H9 (cell line): ENCODE measurements around the gene GPR151. TPM values are rescaled to one million over a fixed set of nuclear protein-coding genes. Genes with fewer than 3 reads are reported as not detected.

Experiments used
- DNase-seq: peaks from one replicate; pipeline ENCODE4 v3.0.0-alpha.2; 2017
- H2AFZ ChIP-seq: one replicate; pipeline ENCODE4 v1.6.1; 2013; ENCODE audit warnings: mild to moderate bottlenecking, low read length, control low read depth, moderate library complexity
- H2AK5ac ChIP-seq: 2 replicates; pipeline ENCODE4 v1.6.1; 2013; ENCODE audit warnings: low read length, control low read depth, mixed read lengths; ENCODE audit not compliant: insufficient read length
- H2BK120ac ChIP-seq: one replicate; pipeline ENCODE4 v1.6.1; 2013; ENCODE audit warnings: low read depth, mild to moderate bottlenecking, low read length, control low read depth, inconsistent platforms; ENCODE audit not compliant: poor library complexity, severe bottlenecking
- H2BK12ac ChIP-seq: 2 replicates; pipeline ENCODE4 v1.6.1; 2013; ENCODE audit warnings: low read length, control low read depth, mixed read lengths, low read depth; ENCODE audit not compliant: insufficient read length
- H2BK15ac ChIP-seq: 2 replicates; pipeline ENCODE4 v1.6.1; 2013; ENCODE audit warnings: low read depth, low read length, control low read depth
- H2BK20ac ChIP-seq: one replicate; pipeline ENCODE4 v1.6.1; 2013; ENCODE audit warnings: low read depth, mild to moderate bottlenecking, low read length, control low read depth, inconsistent platforms; ENCODE audit not compliant: poor library complexity, severe bottlenecking
- H2BK5ac ChIP-seq: 2 replicates; pipeline ENCODE4 v1.6.1; 2013; ENCODE audit warnings: low read length, control low read depth, mixed read lengths; ENCODE audit not compliant: insufficient read length
- H3K14ac ChIP-seq: 2 replicates; pipeline ENCODE4 v1.6.1; 2013; ENCODE audit warnings: low read length, control low read depth; ENCODE audit not compliant: insufficient read depth
- H3K18ac ChIP-seq: 2 replicates; pipeline ENCODE4 v1.6.1; 2013; ENCODE audit warnings: low read depth, mild to moderate bottlenecking, mixed read lengths, low read length, control low read depth; ENCODE audit not compliant: insufficient read length
- H3K23ac ChIP-seq: 2 replicates; pipeline ENCODE4 v1.6.1; 2013; ENCODE audit warnings: low read length, control low read depth, mixed read lengths, low read depth; ENCODE audit not compliant: insufficient read length
- H3K23me2 ChIP-seq: 2 replicates; pipeline ENCODE4 v1.6.1; 2013; ENCODE audit warnings: low read depth, mild to moderate bottlenecking, mixed read lengths, low read length, control low read depth; ENCODE audit not compliant: insufficient read length, poor library complexity, severe bottlenecking
- H3K27ac ChIP-seq: 2 replicates; pipeline ENCODE4 v1.5.1; 2013; ENCODE audit warnings: low read length, control low read depth, mixed read lengths, low read depth; ENCODE audit not compliant: insufficient read length
- H3K27me3 ChIP-seq: 2 replicates; pipeline ENCODE4 v1.6.1; 2013; ENCODE audit warnings: low read length, control low read depth, inconsistent platforms; ENCODE audit not compliant: insufficient read depth
- H3K4ac ChIP-seq: 2 replicates; pipeline ENCODE4 v1.6.1; 2013; ENCODE audit warnings: low read depth, mild to moderate bottlenecking, control low read depth, inconsistent platforms, low read length, moderate library complexity
- H3K4me1 ChIP-seq: 2 replicates; pipeline ENCODE4 v1.6.1; 2013; ENCODE audit warnings: low read length, control low read depth, inconsistent platforms; ENCODE audit not compliant: insufficient read depth
- H3K4me2 ChIP-seq: 2 replicates; pipeline ENCODE4 v1.6.1; 2013; ENCODE audit warnings: low read length, control low read depth, mixed read lengths; ENCODE audit not compliant: insufficient read length, insufficient read depth
- H3K56ac ChIP-seq: 2 replicates; pipeline ENCODE4 v1.6.1; 2013; ENCODE audit warnings: low read depth, mild to moderate bottlenecking, mixed read lengths, low read length, control low read depth; ENCODE audit not compliant: insufficient read length
- H3K79me1 ChIP-seq: 2 replicates; pipeline ENCODE4 v1.6.1; 2013; ENCODE audit warnings: low read depth, mild to moderate bottlenecking, moderate library complexity, low read length, control low read depth, inconsistent platforms; ENCODE audit not compliant: insufficient read depth, poor library complexity, severe bottlenecking
- H3K79me2 ChIP-seq: 2 replicates; pipeline ENCODE4 v1.6.1; 2013; ENCODE audit warnings: low read length, control low read depth, inconsistent platforms; ENCODE audit not compliant: insufficient read depth
- H3K9ac ChIP-seq: 2 replicates; pipeline ENCODE4 v1.6.1; 2013; ENCODE audit warnings: low read length, control low read depth, mixed read lengths; ENCODE audit not compliant: insufficient read length; ENCODE audit errors: extremely low read depth
- H3K9me3 ChIP-seq: one replicate; pipeline ENCODE4 v1.6.1; 2013; ENCODE audit warnings: low read depth, low read length, inconsistent platforms; ENCODE audit not compliant: control insufficient read depth
- H3T11ph ChIP-seq: one replicate; pipeline ENCODE4 v1.6.1; 2013; ENCODE audit warnings: mild to moderate bottlenecking, low read length, control low read depth, inconsistent platforms
- H4K20me1 ChIP-seq: one replicate; pipeline ENCODE4 v1.6.1; 2013; ENCODE audit not compliant: control insufficient read depth, insufficient read length, insufficient read depth
- H4K5ac ChIP-seq: 2 replicates; pipeline ENCODE4 v1.6.1; 2013; ENCODE audit warnings: low read depth, mild to moderate bottlenecking, mixed read lengths, low read length, control low read depth; ENCODE audit not compliant: insufficient read length
- H4K8ac ChIP-seq: replicated peaks from 2 replicates; pipeline ENCODE4 v1.6.1; 2013; ENCODE audit warnings: low read length, control low read depth, mixed read lengths, low read depth; ENCODE audit not compliant: insufficient read length
- H4K91ac ChIP-seq: 2 replicates; pipeline ENCODE4 v1.6.1; 2013; ENCODE audit warnings: low read depth, mild to moderate bottlenecking, moderate library complexity, mixed read lengths, low read length, control low read depth; ENCODE audit not compliant: insufficient read length
- H3K27ac Mint-ChIP-seq, 3 experiments: 2 replicates in 2 of 3; 3 replicates in 1 of 3; pipeline ENCODE4 v1.8.0; 2020 to 2021; ENCODE audit warnings: mixed read lengths in 3 of 3, mild to moderate bottlenecking in 1 of 3, moderate library complexity in 1 of 3
- H3K27me3 Mint-ChIP-seq: 2 replicates; pipeline ENCODE4 v1.8.0; 2021; ENCODE audit warnings: low read depth, mild to moderate bottlenecking, moderate library complexity, mixed read lengths
- H3K36me3 Mint-ChIP-seq, 3 experiments: 2 replicates in 2 of 3; 3 replicates in 1 of 3; pipeline ENCODE4 v1.8.0; 2020 to 2021; ENCODE audit warnings: low read depth in 3 of 3, mixed read lengths in 3 of 3; ENCODE audit not compliant: insufficient read depth in 1 of 3
- H3K4me1 Mint-ChIP-seq, 2 experiments: 2 replicates each; pipeline ENCODE4 v1.8.0; 2020; ENCODE audit warnings: mixed read lengths in 2 of 2
- H3K4me3 Mint-ChIP-seq, 2 experiments: 2 replicates in 1 of 2; 3 replicates in 1 of 2; pipeline ENCODE4 v1.8.0; 2020 to 2021; ENCODE audit warnings: mild to moderate bottlenecking in 2 of 2, mixed read lengths in 2 of 2, moderate library complexity in 1 of 2
- H3K9me3 Mint-ChIP-seq, 2 experiments: 2 replicates in 1 of 2; 3 replicates in 1 of 2; pipeline ENCODE4 v1.8.0; 2020; ENCODE audit warnings: mild to moderate bottlenecking in 2 of 2, mixed read lengths in 2 of 2, moderate library complexity in 1 of 2
- WGBS: extraction: QIAGEN DNeasy Blood & Tissue Kit; methylation state at CpG from one replicate; pipeline ENCODE4 v1.1.7; 2013; ENCODE audit warnings: missing lambda C conversion rate, low lambda C conversion rate, mixed read lengths; ENCODE audit not compliant: insufficient read length; ENCODE audit errors: extremely low coverage; 5-methylcytosine and 5-hydroxymethylcytosine counted together
- total RNA-seq: library from RNA; stranded (reverse); gene quantifications from 2 replicates; pipeline ENCODE4 v1.2.1, GENCODE V29; 2021
- TF ChIP-seq, protein P1 (sequence below): fragments of 200-600 bp; sonication (generic); conservative IDR thresholded peaks from 3 replicates; pipeline ENCODE4 v1.8.0; 2021; ENCODE audit warnings: antibody characterized with exemption, mild to moderate bottlenecking

The GPR151 gene
- total RNA-seq, 1 experiment from 2014 or later, result not detected

DNA sequence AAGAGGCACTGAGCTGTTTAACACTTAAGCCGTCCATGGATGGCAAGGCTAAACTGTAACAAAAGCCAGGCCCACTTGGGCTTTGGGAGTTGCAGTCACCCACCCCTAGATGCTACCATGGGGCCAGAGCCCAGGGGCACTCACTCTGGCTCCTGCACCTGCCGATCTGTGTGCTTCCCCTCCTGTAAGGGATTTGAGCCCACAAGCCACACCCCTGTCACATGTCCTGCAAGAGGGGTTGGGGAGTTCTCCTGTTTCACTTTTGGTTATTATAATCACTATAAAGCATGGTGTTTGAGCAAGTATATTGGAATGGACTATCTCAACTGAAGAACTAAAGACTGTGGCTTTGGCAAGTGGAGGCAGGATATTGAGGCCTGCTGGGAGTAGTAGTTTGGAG, 14.0 kb upstream of the GPR151 start:
- Histone ChIP-seq H3K23ac (no peak overlapping the region), H2AFZ (no peak overlapping the region), H3K79me2 (no peaks in the 10 kb centered on the region), H2AK5ac (no peak overlapping the region), H2BK20ac (no peak overlapping the region), H3K4me1 (peaks cover 3% of the 10 kb centered on the region; the same call in 1 of the 2 replicates), H4K91ac (no peak overlapping the region), H2BK120ac (no peak overlapping the region), H3T11ph (no peak overlapping the region), H3K18ac (no peak overlapping the region), H3K9me3 (no peaks in the 10 kb centered on the region), H4K5ac (no peak overlapping the region), H3K14ac (no peak overlapping the region), H3K27ac (no peak overlapping the region), H3K79me1 (no peaks in the 10 kb centered on the region), H3K4me2 (no peak overlapping the region), H2BK5ac (no peak overlapping the region), H3K4ac (no peak overlapping the region), H3K56ac (no peak overlapping the region), H4K8ac (no peak overlapping the region), H4K20me1 (no peaks in the 10 kb centered on the region), H3K27me3 (no peaks in the 10 kb centered on the region), H3K23me2 (no peaks in the 10 kb centered on the region), H2BK15ac (no peak overlapping the region), H2BK12ac (no peak overlapping the region), H3K9ac (no peak overlapping the region)
- no peak overlapping the region for H3K27ac Mint-ChIP-seq
- no peaks in the 10 kb centered on the region for H3K27me3 Mint-ChIP-seq
- H3K4me1 Mint-ChIP-seq, result peaks cover 12 to 16% of the 10 kb centered on the region in 2 experiments
- DNase-seq, result no peak
- WGBS, result no CpG with 5 or more reads among the region's 2 CpGs
- H3K4me3 Mint-ChIP-seq, result no peak overlapping the region
- TF ChIP-seq, protein P1, sequence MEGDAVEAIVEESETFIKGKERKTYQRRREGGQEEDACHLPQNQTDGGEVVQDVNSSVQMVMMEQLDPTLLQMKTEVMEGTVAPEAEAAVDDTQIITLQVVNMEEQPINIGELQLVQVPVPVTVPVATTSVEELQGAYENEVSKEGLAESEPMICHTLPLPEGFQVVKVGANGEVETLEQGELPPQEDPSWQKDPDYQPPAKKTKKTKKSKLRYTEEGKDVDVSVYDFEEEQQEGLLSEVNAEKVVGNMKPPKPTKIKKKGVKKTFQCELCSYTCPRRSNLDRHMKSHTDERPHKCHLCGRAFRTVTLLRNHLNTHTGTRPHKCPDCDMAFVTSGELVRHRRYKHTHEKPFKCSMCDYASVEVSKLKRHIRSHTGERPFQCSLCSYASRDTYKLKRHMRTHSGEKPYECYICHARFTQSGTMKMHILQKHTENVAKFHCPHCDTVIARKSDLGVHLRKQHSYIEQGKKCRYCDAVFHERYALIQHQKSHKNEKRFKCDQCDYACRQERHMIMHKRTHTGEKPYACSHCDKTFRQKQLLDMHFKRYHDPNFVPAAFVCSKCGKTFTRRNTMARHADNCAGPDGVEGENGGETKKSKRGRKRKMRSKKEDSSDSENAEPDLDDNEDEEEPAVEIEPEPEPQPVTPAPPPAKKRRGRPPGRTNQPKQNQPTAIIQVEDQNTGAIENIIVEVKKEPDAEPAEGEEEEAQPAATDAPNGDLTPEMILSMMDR, result no peak
- H3K9me3 Mint-ChIP-seq, result no peaks in the 10 kb centered on the region
- H3K36me3 Mint-ChIP-seq, result no peaks in the 10 kb centered on the region
